ENCODE data around the gene ZBTB32.

Gene ZBTB32

DNA sequence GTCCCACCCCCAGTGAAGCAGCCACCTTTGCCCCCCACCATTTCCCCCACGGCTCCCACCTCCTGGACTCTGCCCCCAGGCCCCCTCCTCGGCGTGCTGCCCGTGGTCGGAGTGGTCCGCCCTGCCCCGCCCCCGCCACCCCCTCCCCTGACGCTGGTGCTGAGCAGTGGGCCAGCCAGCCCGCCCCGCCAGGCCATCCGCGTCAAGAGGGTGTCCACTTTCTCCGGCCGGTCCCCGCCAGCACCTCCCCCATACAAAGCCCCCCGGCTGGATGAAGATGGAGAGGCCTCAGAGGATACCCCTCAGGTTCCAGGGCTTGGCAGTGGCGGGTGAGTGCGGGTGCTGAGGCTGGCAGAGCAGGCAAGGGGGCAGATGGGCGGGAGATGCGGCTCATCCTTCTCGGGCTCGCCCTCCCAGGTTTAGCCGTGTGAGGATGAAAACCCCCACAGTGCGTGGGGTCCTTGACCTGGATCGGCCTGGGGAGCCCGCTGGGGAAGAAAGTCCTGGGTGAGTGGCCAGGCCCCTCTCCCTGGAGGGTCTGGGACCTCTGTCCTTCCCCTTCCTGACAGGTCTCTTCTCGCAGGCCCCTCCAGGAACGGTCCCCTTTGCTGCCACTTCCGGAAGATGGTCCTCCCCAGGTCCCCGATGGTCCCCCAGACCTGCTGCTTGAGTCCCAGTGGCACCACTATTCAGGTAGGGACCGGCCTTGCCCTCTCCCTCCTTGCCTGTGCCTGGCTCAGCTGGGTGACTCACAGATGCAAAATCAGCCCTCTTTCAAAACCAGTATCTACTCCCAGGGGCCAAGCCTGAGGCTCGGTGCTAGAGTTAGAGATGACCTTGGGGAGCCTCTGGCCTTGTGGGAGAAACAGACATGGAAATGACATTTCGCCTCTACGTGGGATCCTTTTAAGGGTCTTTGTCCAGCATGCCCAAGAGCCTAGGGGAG is 29.1 kb downstream of the ZBTB32 start:
- no peak overlapping the region for H3K27ac Mint-ChIP-seq
- no peaks in the 10 kb centered on the region for H3K9me3 Mint-ChIP-seq
- TF ChIP-seq, protein P1, sequence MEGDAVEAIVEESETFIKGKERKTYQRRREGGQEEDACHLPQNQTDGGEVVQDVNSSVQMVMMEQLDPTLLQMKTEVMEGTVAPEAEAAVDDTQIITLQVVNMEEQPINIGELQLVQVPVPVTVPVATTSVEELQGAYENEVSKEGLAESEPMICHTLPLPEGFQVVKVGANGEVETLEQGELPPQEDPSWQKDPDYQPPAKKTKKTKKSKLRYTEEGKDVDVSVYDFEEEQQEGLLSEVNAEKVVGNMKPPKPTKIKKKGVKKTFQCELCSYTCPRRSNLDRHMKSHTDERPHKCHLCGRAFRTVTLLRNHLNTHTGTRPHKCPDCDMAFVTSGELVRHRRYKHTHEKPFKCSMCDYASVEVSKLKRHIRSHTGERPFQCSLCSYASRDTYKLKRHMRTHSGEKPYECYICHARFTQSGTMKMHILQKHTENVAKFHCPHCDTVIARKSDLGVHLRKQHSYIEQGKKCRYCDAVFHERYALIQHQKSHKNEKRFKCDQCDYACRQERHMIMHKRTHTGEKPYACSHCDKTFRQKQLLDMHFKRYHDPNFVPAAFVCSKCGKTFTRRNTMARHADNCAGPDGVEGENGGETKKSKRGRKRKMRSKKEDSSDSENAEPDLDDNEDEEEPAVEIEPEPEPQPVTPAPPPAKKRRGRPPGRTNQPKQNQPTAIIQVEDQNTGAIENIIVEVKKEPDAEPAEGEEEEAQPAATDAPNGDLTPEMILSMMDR (IDR thresholded peaks at IDR 0.05; ENCODE audit: unreplicated experiment in 3 of 3), result no peak
- no peak overlapping the region for H3K4me3 Mint-ChIP-seq
- peaks cover 7% of the 10 kb centered on the region for H3K27me3 Mint-ChIP-seq (ENCODE audit: low read depth)
- no peaks in the 10 kb centered on the region for H3K4me1 Mint-ChIP-seq
- H3K36me3 Mint-ChIP-seq (ENCODE audit: low read depth), result peaks cover 49% of the 10 kb centered on the region

DNA sequence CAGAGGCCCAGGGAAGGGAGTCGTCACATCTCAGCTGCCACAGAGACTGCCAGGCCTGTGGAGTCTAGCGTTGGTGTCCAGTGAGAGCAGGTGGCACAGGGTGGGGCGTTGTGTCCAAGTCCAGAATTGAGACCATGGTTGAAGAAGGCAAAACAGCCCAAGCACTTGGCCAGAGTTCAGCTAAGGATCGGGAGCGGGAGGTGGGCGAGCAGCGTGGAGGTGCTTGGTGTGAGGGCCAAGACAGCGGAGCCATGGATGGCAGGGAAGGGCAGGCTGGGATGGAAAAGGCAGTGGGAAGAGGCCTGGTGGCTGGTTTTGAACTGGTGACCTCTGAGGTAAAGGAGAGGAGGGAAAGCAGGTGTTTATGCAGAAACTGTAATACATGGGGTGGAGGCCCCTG is 29.9 kb downstream of the ZBTB32 start:
- Mint-ChIP-seq H3K4me1 (no peaks in the 10 kb centered on the region), H3K27ac (no peak overlapping the region), H3K36me3 (ENCODE audit: low read depth) (peaks cover 51% of the 10 kb centered on the region), H3K27me3 (ENCODE audit: low read depth) (peaks cover 7% of the 10 kb centered on the region), H3K9me3 (no peaks in the 10 kb centered on the region), H3K4me3 (no peak overlapping the region)
- TF ChIP-seq, protein P1 (IDR thresholded peaks at IDR 0.05; ENCODE audit: unreplicated experiment in 3 of 3), result no peak

- peaks cover 7% of the 10 kb centered on the region for H3K27me3 Mint-ChIP-seq (ENCODE audit: low read depth)
- no peak overlapping the region for H3K4me3 Mint-ChIP-seq
- TF ChIP-seq, protein P1 (IDR thresholded peaks at IDR 0.05; ENCODE audit: unreplicated experiment in 3 of 3), result no peak
- no peaks in the 10 kb centered on the region for H3K4me1 Mint-ChIP-seq
- peaks cover 46% of the 10 kb centered on the region for H3K36me3 Mint-ChIP-seq (ENCODE audit: low read depth)
- no peak overlapping the region for H3K27ac Mint-ChIP-seq
- H3K9me3 Mint-ChIP-seq, result no peaks in the 10 kb centered on the region
Measured at GRCh38 chr19:35734889-35735288, 30.5 kb downstream of the ZBTB32 start.

DNA sequence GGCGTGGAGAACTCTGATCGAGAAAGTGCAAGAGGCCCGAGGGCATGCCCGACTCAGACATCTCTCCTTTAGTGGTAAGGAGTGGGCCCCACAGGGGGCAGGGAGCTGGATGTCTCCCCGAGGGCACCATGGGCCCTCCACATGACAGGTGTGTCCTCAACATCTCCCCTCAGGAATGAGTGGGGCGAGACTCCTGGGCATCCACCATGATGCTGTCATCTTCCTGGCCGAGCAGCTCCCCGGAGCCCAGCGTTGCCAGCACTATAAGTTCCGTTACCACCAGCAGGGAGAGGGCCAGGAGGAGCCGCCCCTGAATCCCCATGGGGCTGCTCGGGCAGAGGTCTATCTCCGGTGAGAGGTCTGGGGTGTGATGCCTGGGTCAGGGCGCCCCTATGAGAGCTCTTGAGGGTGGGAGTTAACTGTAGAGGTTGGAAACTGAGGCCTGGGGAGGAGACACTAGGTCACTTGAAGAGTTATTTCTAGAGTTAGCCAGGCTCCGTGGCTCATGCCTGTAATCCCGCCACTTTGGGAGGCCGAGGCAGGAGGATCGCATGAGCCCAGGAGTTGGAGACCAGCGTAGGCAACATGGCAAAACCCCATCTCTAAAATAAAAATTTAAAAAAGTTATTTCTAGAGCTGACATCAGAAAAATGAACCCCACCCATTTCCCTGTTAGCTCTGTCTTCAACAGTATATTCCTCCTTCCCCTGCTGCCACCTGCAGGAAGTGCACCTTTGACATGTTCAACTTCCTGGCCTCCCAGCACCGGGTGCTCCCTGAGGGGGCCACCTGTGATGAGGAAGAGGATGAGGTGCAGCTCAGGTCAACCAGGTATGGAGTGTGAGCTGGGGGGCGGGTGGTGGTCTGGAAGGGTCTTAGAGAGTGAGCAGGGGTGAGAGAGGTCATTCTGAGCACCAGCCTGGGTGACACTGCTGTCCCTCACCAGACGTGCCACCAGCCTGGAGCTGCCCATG is 32.8 kb downstream of the ZBTB32 start:
- H3K4me3 Mint-ChIP-seq, result peak overlapping the region in 1 of 3 experiments; percentile 23
- H3K36me3 Mint-ChIP-seq (ENCODE audit: low read depth), result peaks cover 30% of the 10 kb centered on the region
- H3K27me3 Mint-ChIP-seq (ENCODE audit: low read depth), result peaks cover 7% of the 10 kb centered on the region
- TF ChIP-seq, protein P1 (IDR thresholded peaks at IDR 0.05; ENCODE audit: unreplicated experiment in 3 of 3), result no peak
- no peak overlapping the region for H3K27ac Mint-ChIP-seq
- H3K9me3 Mint-ChIP-seq, result no peaks in the 10 kb centered on the region
- peaks cover 7% of the 10 kb centered on the region for H3K4me1 Mint-ChIP-seq

DNA sequence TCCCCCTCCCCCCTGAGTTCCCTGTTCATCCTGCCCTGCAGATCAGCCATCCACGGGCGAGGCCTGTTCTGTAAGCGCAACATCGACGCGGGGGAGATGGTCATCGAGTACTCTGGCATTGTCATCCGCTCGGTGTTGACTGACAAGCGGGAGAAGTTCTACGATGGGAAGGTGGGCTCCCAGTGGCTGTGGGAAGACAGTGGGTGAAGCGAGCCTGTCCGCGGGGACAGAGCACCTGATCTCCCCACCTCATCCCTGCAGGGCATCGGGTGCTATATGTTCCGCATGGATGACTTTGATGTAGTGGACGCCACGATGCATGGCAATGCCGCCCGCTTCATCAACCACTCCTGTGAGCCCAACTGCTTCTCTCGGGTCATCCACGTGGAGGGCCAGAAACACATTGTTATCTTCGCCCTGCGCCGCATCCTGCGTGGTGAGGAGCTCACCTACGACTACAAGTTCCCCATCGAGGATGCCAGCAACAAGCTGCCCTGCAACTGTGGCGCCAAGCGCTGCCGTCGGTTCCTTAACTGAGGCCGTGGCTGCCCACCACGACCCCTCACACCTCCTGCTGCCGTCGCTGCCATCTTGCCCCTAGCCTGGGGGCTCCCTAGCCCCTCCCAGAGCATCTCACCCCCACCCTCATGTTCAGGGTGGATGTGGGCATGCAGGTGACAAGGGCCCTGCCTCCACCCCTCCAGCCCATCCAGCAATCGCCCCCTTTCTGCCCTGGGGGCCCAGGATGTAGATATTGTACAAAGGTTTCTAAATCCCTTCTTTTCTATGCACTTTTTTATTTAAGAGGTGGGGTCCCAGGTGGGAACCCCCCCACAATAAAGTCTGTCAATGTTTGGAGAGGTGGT is 33.9 kb downstream of the ZBTB32 start:
- Mint-ChIP-seq H3K27me3 (ENCODE audit: low read depth) (peaks cover 7% of the 10 kb centered on the region), H3K36me3 (ENCODE audit: low read depth) (peaks cover 30% of the 10 kb centered on the region), H3K4me1 (peaks cover 10% of the 10 kb centered on the region), H3K9me3 (no peaks in the 10 kb centered on the region), H3K4me3 (peak overlapping the region; percentile 23 to 76 (median 67)), H3K27ac (no peak overlapping the region)
- TF ChIP-seq, protein P1 (IDR thresholded peaks at IDR 0.05; ENCODE audit: unreplicated experiment in 3 of 3), result no peak

Measured in nephron (organoid).